PFSK-1 (cell line): ENCODE data around the gene CNTNAP2.

Experiments
- FOXP2 ChIP-seq: optimal IDR thresholded peaks from 2 replicates; pipeline ENCODE3; 2011; ENCODE audit warnings: borderline replicate concordance, control low read depth, inconsistent platforms; ENCODE audit not compliant: insufficient read depth; ENCODE audit errors: extremely low read length, extremely low read depth
- POLR2AphosphoS5 ChIP-seq: IDR thresholded peaks from 2 replicates; pipeline ENCODE4 v1.6.1; 2012; ENCODE audit warnings: low read depth, mild to moderate bottlenecking, control low read depth, low read length, moderate library complexity
- SIN3A ChIP-seq: IDR thresholded peaks from 2 replicates; pipeline ENCODE4 v1.6.1; 2012; ENCODE audit warnings: mild to moderate bottlenecking, low read length, moderate library complexity, borderline replicate concordance; ENCODE audit not compliant: insufficient read depth
- TAF1 ChIP-seq: IDR thresholded peaks from 2 replicates; pipeline ENCODE4 v1.6.1; 2012; ENCODE audit warnings: low read length, control low read depth, borderline replicate concordance; ENCODE audit not compliant: insufficient read depth
- TF ChIP-seq, protein P1 (sequence below), 2 experiments: IDR thresholded peaks; 2 replicates each; pipeline versions ENCODE4 v1.6.1 to v1.8.0; 2011 to 2012; ENCODE audit warnings: low read depth in 2 of 2, low read length in 2 of 2, control low read depth in 1 of 2, inconsistent platforms in 1 of 2, mild to moderate bottlenecking in 1 of 2, moderate library complexity in 1 of 2; ENCODE audit not compliant: insufficient read depth in 1 of 2

CNTNAP2 gene

DNA sequence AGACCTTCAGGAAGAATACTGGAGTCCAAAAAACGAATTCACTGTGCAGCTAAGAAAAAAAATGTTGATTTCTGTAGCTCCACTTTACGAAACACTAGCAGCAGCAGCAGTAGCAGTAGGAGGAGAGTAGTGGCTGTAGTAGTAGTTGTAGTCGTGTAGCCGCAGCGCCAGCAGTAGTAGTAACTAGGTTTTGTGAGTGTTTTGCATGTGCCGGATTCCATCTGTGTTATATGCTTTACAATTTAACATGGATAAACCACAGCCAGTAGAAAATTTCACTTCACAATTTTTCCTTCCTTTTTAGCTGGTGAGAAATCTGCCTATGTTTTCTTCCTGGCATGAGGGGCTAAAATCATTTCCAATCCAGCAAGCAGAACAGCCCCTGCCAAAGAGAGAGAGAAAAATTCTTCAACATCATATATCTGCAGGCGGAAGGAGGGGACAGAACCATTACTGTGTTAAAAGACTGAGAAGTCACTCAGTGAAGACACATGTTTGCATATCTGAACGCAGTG lies 2325.6 kb downstream of the CNTNAP2 start:
- TF ChIP-seq POLR2AphosphoS5 (no peak), TAF1 (no peak), FOXP2 (no peak), SIN3A (no peak)
- TF ChIP-seq, protein P1, sequence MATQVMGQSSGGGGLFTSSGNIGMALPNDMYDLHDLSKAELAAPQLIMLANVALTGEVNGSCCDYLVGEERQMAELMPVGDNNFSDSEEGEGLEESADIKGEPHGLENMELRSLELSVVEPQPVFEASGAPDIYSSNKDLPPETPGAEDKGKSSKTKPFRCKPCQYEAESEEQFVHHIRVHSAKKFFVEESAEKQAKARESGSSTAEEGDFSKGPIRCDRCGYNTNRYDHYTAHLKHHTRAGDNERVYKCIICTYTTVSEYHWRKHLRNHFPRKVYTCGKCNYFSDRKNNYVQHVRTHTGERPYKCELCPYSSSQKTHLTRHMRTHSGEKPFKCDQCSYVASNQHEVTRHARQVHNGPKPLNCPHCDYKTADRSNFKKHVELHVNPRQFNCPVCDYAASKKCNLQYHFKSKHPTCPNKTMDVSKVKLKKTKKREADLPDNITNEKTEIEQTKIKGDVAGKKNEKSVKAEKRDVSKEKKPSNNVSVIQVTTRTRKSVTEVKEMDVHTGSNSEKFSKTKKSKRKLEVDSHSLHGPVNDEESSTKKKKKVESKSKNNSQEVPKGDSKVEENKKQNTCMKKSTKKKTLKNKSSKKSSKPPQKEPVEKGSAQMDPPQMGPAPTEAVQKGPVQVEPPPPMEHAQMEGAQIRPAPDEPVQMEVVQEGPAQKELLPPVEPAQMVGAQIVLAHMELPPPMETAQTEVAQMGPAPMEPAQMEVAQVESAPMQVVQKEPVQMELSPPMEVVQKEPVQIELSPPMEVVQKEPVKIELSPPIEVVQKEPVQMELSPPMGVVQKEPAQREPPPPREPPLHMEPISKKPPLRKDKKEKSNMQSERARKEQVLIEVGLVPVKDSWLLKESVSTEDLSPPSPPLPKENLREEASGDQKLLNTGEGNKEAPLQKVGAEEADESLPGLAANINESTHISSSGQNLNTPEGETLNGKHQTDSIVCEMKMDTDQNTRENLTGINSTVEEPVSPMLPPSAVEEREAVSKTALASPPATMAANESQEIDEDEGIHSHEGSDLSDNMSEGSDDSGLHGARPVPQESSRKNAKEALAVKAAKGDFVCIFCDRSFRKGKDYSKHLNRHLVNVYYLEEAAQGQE (IDR thresholded peaks at IDR 0.05; ENCODE audit: insufficient read depth in 1 of 2, low read depth in 2 of 2, low read length in 2 of 2) = no peak

DNA sequence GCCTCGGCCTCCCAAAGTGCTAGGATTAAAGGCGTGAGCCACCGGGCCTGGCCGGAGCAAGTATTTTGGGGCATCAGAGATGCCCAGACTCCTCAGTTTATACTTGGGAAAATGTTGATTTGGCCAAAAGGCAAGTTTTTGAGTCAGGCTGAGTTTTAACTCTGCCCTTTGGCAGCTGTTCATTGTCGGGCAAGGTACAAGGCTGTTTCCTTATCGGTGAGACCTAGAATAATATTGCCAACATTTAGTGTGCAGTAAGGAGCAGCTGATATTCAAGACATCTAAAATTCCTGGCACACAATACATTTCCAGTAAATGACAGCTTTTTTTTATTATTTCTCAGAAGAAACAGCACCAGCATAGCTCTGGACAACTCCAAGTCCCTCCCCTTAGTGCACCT lies 2326.3 kb downstream of the CNTNAP2 start:
- TF ChIP-seq, protein P1 (IDR thresholded peaks at IDR 0.05; ENCODE audit: insufficient read depth in 1 of 2, low read depth in 2 of 2, low read length in 2 of 2) = no peak
- no peak for TF ChIP-seq TAF1
- no peak for TF ChIP-seq SIN3A
- TF ChIP-seq FOXP2 = no peak
- TF ChIP-seq POLR2AphosphoS5 = no peak

DNA sequence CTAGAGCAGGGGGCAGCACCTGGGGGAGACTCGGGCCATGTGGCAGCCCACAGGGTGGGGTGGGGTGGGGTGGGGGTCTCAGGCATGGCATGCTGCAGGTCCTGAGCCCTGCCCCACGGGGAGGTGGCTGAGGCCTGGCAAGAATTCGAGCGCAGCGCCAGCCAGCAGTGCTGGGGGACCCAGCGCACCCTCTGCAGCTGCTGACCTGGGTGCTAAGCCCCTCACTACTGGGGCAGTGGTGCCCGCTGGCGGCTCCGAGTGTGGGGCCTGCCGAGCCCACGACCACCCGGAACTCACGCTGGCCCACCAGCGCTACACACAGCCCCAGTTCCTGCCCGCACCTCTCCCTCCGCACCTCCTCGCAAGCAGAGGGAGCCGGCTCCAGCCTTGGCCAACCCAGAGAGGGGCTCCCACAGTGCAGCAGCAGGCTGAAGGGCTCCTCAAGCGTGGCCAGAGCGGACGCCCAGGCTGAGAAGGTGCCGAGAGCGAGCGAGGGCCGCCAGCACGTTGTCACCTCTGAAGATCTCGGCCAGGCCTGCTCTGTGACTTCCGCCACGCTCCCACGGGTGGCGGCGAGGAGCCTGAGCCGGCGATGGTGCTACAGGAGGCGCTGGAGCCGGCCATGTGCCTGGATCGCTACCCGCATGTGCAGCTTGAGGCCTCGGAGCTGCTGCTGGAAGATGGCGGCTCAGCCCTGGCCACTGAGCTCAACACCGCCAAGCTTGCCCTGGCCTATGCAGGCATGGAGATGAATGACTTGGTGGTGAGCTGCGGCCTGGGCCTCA lies 2328.9 kb downstream of the CNTNAP2 start:
- TF ChIP-seq POLR2AphosphoS5 (no peak), FOXP2 (no peak), SIN3A (no peak), TAF1 (no peak)
- TF ChIP-seq, protein P1 (IDR thresholded peaks at IDR 0.05; ENCODE audit: insufficient read depth in 1 of 2, low read depth in 2 of 2, low read length in 2 of 2) = no peak

DNA sequence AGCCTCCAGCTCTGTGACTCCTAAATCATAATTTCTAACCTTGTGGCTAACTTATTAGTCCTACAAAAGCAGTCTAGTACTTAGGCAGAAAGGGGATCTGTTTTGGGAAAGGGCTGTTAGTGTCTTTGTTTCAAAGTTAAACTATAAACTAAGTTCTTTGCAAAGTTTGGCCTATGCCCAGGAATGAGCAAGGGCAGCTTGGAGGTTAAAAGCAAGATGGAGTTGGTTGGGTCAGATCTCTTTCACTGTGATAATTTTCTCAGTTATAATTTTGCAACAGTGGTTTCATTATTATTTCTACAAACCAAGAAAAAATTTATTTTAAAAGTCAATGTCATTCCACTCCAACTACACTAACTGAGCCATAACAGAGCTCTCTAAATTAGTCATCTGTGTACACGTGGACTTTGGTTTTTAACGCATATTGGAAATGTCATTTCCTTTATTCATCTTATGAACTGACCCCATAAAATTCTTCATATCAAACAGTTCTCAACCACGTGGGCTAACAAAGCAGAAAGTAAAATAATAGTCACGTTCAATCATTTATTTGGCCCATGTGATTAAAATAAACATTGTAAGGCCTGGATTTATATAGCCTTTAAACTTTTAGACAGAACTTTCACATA lies 2330.7 kb downstream of the CNTNAP2 start:
- TF ChIP-seq POLR2AphosphoS5 (no peak), SIN3A (no peak), FOXP2 (no peak), TAF1 (no peak)
- TF ChIP-seq, protein P1 (IDR thresholded peaks at IDR 0.05; ENCODE audit: insufficient read depth in 1 of 2, low read depth in 2 of 2, low read length in 2 of 2) = no peak
